Stimulated activated CD4-positive, alpha-beta T cell treated with anti-CD3 and anti-CD28 coated beads, Interleukin-15, amount 100 ng/mL, for 48 hours (primary cell): ENCODE measurements around the gene CDKL1.
"Not testable (repeated sequence)": the region's sequence is repeated elsewhere in the genome, so short reads cannot be mapped to it uniquely, and the experiment has no call there.

ENCODE experiments used
- DNase-seq, 2 donors: peaks; one replicate each; pipeline ENCODE4 v3.0.0-alpha.2; 2020; ENCODE audit warnings: low read depth in 2 of 2

Gene CDKL1

GRCh38 chr14:50357753-50358395 is 38.8 kb downstream of the CDKL1 start:
- no peak for DNase-seq

- no peak for DNase-seq
Measured at GRCh38 chr14:50357124-50357523, 39.6 kb downstream of the CDKL1 start.

- DNase-seq: not testable (repeated sequence)
Measured at GRCh38 chr14:50356283-50356682, 40.4 kb downstream of the CDKL1 start.

GRCh38 chr14:50355692-50356091 is 41.0 kb downstream of the CDKL1 start:
- no peak for DNase-seq

GRCh38 chr14:50354527-50354926 is 42.2 kb downstream of the CDKL1 start:
- no peak for DNase-seq

GRCh38 chr14:50353126-50353525 is 43.6 kb downstream of the CDKL1 start:
- no peak for DNase-seq

GRCh38 chr14:50352584-50352983 is 44.1 kb downstream of the CDKL1 start:
- DNase-seq: no peak

- no peak for DNase-seq
Measured at GRCh38 chr14:50350975-50351374, 45.7 kb downstream of the CDKL1 start.

GRCh38 chr14:50348933-50349332 is 47.7 kb downstream of the CDKL1 start:
- no peak for DNase-seq

- DNase-seq: no peak
Measured at GRCh38 chr14:50347521-50347920, 49.2 kb downstream of the CDKL1 start.

GRCh38 chr14:50345846-50346422 is 50.7 kb downstream of the CDKL1 start:
- DNase-seq: no peak

- no peak for DNase-seq
Measured at GRCh38 chr14:50344876-50345563, 51.7 kb downstream of the CDKL1 start.

- peak; percentile 74 to 78 for DNase-seq
Measured at GRCh38 chr14:50344116-50344775, 52.4 kb downstream of the CDKL1 start.

GRCh38 chr14:50343434-50343833 is 53.2 kb downstream of the CDKL1 start:
- DNase-seq: no peak

- DNase-seq: peak; percentile 18 to 36
Measured at GRCh38 chr14:50342221-50343078, 54.2 kb downstream of the CDKL1 start.

- no peak for DNase-seq
Measured at GRCh38 chr14:50340963-50341362, 55.7 kb downstream of the CDKL1 start.

GRCh38 chr14:50340045-50340444 is 56.6 kb downstream of the CDKL1 start:
- no peak for DNase-seq

GRCh38 chr14:50339178-50339804 is 57.4 kb downstream of the CDKL1 start:
- no peak for DNase-seq

- no peak for DNase-seq
Measured at GRCh38 chr14:50338587-50338986, 58.1 kb downstream of the CDKL1 start.

- no peak for DNase-seq
Measured at GRCh38 chr14:50335989-50336824, 60.5 kb downstream of the CDKL1 start.
